GM13976 (cell line): ENCODE results near the gene STX10.

ENCODE experiments used
- DNase-seq: peaks from one replicate; pipeline ENCODE4 v3.0.0; 2012; ENCODE audit warnings: low spot score
- CTCF ChIP-seq: IDR thresholded peaks from 2 replicates; pipeline ENCODE4 v1.5.1; 2012; ENCODE audit warnings: borderline replicate concordance, mild to moderate bottlenecking; ENCODE audit not compliant: insufficient read depth; ENCODE audit errors: extremely low read depth, missing control alignments, control extremely low read depth
- in situ Hi-C: fragments of 300-500 bp; cut with MboI; formaldehyde crosslinking; loops from one replicate; pipeline ENCODE4 v1.12.0; 2022; ENCODE audit warnings: low sequenced_read_pairs, mixed read lengths, inconsistent platforms; ENCODE audit not compliant: unreplicated experiment

The STX10 gene

GRCh38 chr19:13094106-13094504 is 56.1 kb downstream of the STX10 start:
- DNase-seq, result no peak
- in situ Hi-C loops, result loop anchor here (5.0 kb wide), 1 partner anchor 117 kb away; no protein-coding TSS in a partner anchor
- no peak for TF ChIP-seq CTCF
